Activated naive CD4-positive, alpha-beta T cell treated with anti-CD3 and anti-CD28 coated beads, Interleukin-2, amount 50 U/mL, for 72 hours (primary cell): ENCODE results near the gene VARS2. TPM values are rescaled to one million over a fixed set of nuclear protein-coding genes. Genes with fewer than 3 reads are reported as not detected.
"Not testable (repeated sequence)": the region's sequence is repeated elsewhere in the genome, so short reads cannot be mapped to it uniquely, and the experiment has no call there.

Experiments used
- ATAC-seq, 2 donors: fragments of 150-1000 bp; cut with Tn5 transposase; 2 replicates each; pipeline ENCODE4 v1.10.0; 2021; ENCODE audit warnings: mild to moderate bottlenecking in 2 of 2, moderate library complexity in 2 of 2
- DNase-seq, 2 donors: peaks; one replicate each; pipeline ENCODE4 v3.0.0; 2021 to 2022; ENCODE audit warnings: low spot score in 2 of 2
- H3K27ac Mint-ChIP-seq, 2 donors: one replicate each; pipeline ENCODE4 v1.8.0; 2022; ENCODE audit warnings: mild to moderate bottlenecking in 2 of 2, mixed read lengths in 2 of 2
- H3K36me3 Mint-ChIP-seq, 2 donors: one replicate each; pipeline ENCODE4 v1.8.0; 2022; ENCODE audit warnings: mixed read lengths in 2 of 2
- H3K9me3 Mint-ChIP-seq, 2 donors: one replicate each; pipeline ENCODE4 v1.8.0; 2022; ENCODE audit warnings: mixed read lengths in 2 of 2
- total RNA-seq, 2 donors: library from RNA; stranded (reverse); gene quantifications; one replicate each; pipeline ENCODE4 v1.2.3, GENCODE V29; 2022

Gene VARS2
- total RNA-seq, 2 donors from 2014 or later = 55.1 to 55.7 TPM

- no peaks in the 10 kb centered on the region for H3K36me3 Mint-ChIP-seq
- DNase-seq (no peak), ATAC-seq (no peak)
- H3K27ac Mint-ChIP-seq = no peak overlapping the region
- no peaks in the 10 kb centered on the region for H3K9me3 Mint-ChIP-seq
Observed at GRCh38 chr6:30957716-30958115, 43.7 kb downstream of the VARS2 start.

- H3K36me3 Mint-ChIP-seq = no peaks in the 10 kb centered on the region
- ATAC-seq (no peak), DNase-seq (no peak)
- peak overlapping the region in 1 of 2 donors; percentile 44 for H3K27ac Mint-ChIP-seq
- H3K9me3 Mint-ChIP-seq = no peaks in the 10 kb centered on the region
Observed at GRCh38 chr6:30960907-30961673, 47.1 kb downstream of the VARS2 start.

GRCh38 chr6:30962716-30963115 lies 48.7 kb downstream of the VARS2 start:
- no peaks in the 10 kb centered on the region for H3K9me3 Mint-ChIP-seq
- ATAC-seq = no peak
- H3K36me3 Mint-ChIP-seq = no peaks in the 10 kb centered on the region
- DNase-seq = no peak
- H3K27ac Mint-ChIP-seq = no peak overlapping the region

DNA sequence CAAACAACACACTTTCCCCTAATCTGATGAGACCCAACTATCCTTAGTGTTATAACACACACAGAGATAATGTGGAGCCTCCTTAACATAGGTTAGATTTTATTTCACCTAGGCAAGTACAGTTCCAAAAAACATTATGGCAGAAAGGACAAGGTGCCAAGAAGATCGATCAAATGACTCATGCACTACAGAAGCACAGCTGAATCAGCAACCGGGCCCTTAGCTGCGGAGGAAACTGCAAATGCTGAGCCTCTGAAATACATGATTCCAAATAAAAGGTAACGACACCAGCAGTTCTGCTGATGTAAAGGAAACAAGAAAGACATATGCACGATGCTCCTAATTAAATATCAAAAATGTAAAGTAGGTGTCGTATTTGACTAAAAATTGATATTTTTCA lies 49.6 kb downstream of the VARS2 start:
- no peak overlapping the region for H3K27ac Mint-ChIP-seq
- no peaks in the 10 kb centered on the region for H3K36me3 Mint-ChIP-seq
- DNase-seq (no peak), ATAC-seq (no peak)
- no peaks in the 10 kb centered on the region for H3K9me3 Mint-ChIP-seq

- peak overlapping the region in 1 of 2 donors; percentile 32 for H3K27ac Mint-ChIP-seq
- H3K9me3 Mint-ChIP-seq = no peaks in the 10 kb centered on the region
- DNase-seq = no peak
- ATAC-seq = peak; percentile 28 to 65
- no peaks in the 10 kb centered on the region for H3K36me3 Mint-ChIP-seq
Observed at GRCh38 chr6:30964075-30964474, 50.0 kb downstream of the VARS2 start.

DNA sequence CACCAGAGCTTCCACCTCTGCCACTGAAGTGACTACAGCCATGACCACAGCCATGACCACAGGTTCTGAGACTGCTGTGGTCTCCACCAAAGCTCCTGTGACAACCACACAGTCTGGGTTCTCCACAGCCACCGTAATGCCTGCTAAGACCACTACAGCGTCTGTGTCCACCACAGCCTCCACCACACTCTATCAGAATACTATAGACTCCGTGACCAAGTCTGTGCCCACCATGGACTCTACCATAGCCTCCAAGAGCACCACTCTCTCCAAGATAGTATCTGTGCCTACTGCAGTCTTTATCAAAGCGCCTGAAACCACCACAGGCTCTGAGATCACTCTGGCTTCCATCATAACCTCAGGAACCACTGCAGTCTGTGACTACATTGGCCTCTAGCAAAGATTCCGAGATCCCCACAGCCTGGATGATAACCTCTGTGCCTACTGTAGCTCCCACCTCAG lies 51.1 kb downstream of the VARS2 start:
- DNase-seq (no peak), ATAC-seq (peak in 1 of 2 donors; percentile 69)
- Mint-ChIP-seq H3K9me3 (no peaks in the 10 kb centered on the region), H3K27ac (peak overlapping the region in 1 of 2 donors; percentile 32), H3K36me3 (no peaks in the 10 kb centered on the region)

GRCh38 chr6:30966154-30966553 lies 52.1 kb downstream of the VARS2 start:
- no peaks in the 10 kb centered on the region for H3K9me3 Mint-ChIP-seq
- no peaks in the 10 kb centered on the region for H3K36me3 Mint-ChIP-seq
- DNase-seq (no peak), ATAC-seq (no peak)
- peak overlapping the region in 1 of 2 donors; percentile 12 for H3K27ac Mint-ChIP-seq

GRCh38 chr6:30969171-30969570 lies 55.1 kb downstream of the VARS2 start:
- not testable (repeated sequence) for DNase-seq, H3K9me3 Mint-ChIP-seq, ATAC-seq, H3K36me3 Mint-ChIP-seq, H3K27ac Mint-ChIP-seq

- no peak for DNase-seq
- no peak for ATAC-seq
- Mint-ChIP-seq H3K9me3 (no peaks in the 10 kb centered on the region), H3K27ac (peak overlapping the region in 1 of 2 donors; percentile 44), H3K36me3 (no peaks in the 10 kb centered on the region)
Observed at GRCh38 chr6:30970946-30971345, 56.9 kb downstream of the VARS2 start.

DNA sequence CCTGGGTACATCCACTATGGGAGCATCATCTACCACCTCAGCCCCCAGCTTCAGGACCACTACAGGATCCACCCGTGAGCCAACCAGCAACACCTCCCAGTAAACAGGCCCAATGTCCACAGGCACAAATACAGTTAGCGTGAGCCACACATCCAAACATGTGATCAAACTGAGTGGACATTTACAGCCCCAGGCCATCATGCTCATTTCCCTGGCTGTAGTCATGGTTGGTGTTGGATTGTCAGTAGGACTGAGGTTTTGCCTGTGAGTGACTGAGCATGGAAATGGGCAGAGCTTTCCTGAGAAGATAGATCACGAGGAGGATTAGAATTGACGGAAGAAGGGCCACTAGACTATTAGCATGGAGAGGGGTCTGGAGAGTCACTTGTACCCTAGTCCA lies 58.8 kb downstream of the VARS2 start:
- DNase-seq (no peak), ATAC-seq (no peak)
- no peak overlapping the region for H3K27ac Mint-ChIP-seq
- H3K9me3 Mint-ChIP-seq = no peaks in the 10 kb centered on the region
- no peaks in the 10 kb centered on the region for H3K36me3 Mint-ChIP-seq

GRCh38 chr6:30974490-30975252 lies 60.6 kb downstream of the VARS2 start:
- Mint-ChIP-seq H3K27ac (no peak overlapping the region), H3K36me3 (no peaks in the 10 kb centered on the region), H3K9me3 (no peaks in the 10 kb centered on the region)
- no peak for ATAC-seq
- no peak for DNase-seq

Other genes with a start within 250 kb of the VARS2 start
- gene DHX16, start 241.2 kb upstream of the VARS2 start, total RNA-seq = 10 to 100 TPM; 31.7 to 37.5 TPM
- 100 to 1,000 TPM; 184 to 274 TPM for gene PPP1R18, start 227.6 kb upstream of the VARS2 start, total RNA-seq
- gene NRM, start 223.3 kb upstream of the VARS2 start, total RNA-seq = 10 to 100 TPM; 35.7 to 53.5 TPM
- 100 to 1,000 TPM in 1 of 2 donors, 10 to 100 TPM in 1; 84.2 to 127 TPM for gene MDC1, start 197.0 kb upstream of the VARS2 start, total RNA-seq
- 1,000 to 10,000 TPM; 1,507 to 1,783 TPM for gene TUBB, start 193.9 kb upstream of the VARS2 start, total RNA-seq
- 100 to 1,000 TPM; 194 to 219 TPM for gene FLOT1, start 171.6 kb upstream of the VARS2 start, total RNA-seq
- 100 to 1,000 TPM in 1 of 2 donors, 10 to 100 TPM in 1; 70.0 to 279 TPM for gene IER3, start 169.7 kb upstream of the VARS2 start, total RNA-seq
- 10 to 100 TPM; 15.2 to 20.7 TPM for gene DDR1, start 29.7 kb upstream of the VARS2 start, total RNA-seq
- gene GTF2H4, start 6.0 kb upstream of the VARS2 start, total RNA-seq = 10 to 100 TPM; 27.6 to 44.9 TPM
- gene SFTA2, start 17.9 kb downstream of the VARS2 start, total RNA-seq = not detected
- not detected for gene MUCL3, start 26.7 kb downstream of the VARS2 start, total RNA-seq
- not detected for gene MUC21, start 69.5 kb downstream of the VARS2 start, total RNA-seq
- gene MUC22, start 96.2 kb downstream of the VARS2 start, total RNA-seq = not detected
- not detected for gene C6orf15, start 198.3 kb downstream of the VARS2 start, total RNA-seq
- 1 to 10 TPM in 1 of 2 donors, under 1 TPM in 1; 0.41 to 3.2 TPM for gene PSORS1C1, start 200.6 kb downstream of the VARS2 start, total RNA-seq
- gene CDSN, start 206.2 kb downstream of the VARS2 start, total RNA-seq = not detected
- gene PSORS1C2, start 224.8 kb downstream of the VARS2 start, total RNA-seq = not detected
- gene CCHCR1, start 243.6 kb downstream of the VARS2 start, total RNA-seq = 10 to 100 TPM; 73.5 to 86.2 TPM
- gene TCF19, start 244.4 kb downstream of the VARS2 start, total RNA-seq = 100 to 1,000 TPM in 1 of 2 donors, 10 to 100 TPM in 1; 93.3 to 100 TPM